Mesothelial cell of epicardium (in vitro differentiated cells): ENCODE measurements around the gene IL17REL. TPM values are rescaled to one million over a fixed set of nuclear protein-coding genes. Genes with fewer than 3 reads are reported as not detected.

Experiments used
- DNase-seq, 2 experiments: peaks; one replicate each; pipeline ENCODE4 v3.0.0; 2021; ENCODE audit warnings: low spot score in 2 of 2; ENCODE audit not compliant: unreplicated experiment in 2 of 2
- H3K27ac Mint-ChIP-seq: 2 replicates; pipeline ENCODE4 v1.8.0; 2021; ENCODE audit warnings: mixed read lengths
- H3K27me3 Mint-ChIP-seq: 2 replicates; pipeline ENCODE4 v1.8.0; 2021; ENCODE audit warnings: low read depth, mixed read lengths
- H3K36me3 Mint-ChIP-seq: 2 replicates; pipeline ENCODE4 v1.8.0; 2021; ENCODE audit warnings: mixed read lengths
- H3K4me1 Mint-ChIP-seq: 2 replicates; pipeline ENCODE4 v1.8.0; 2021; ENCODE audit warnings: mixed read lengths
- H3K4me3 Mint-ChIP-seq: 2 replicates; pipeline ENCODE4 v1.8.0; 2021; ENCODE audit warnings: mild to moderate bottlenecking, moderate library complexity, mixed read lengths
- H3K9me3 Mint-ChIP-seq: 2 replicates; pipeline ENCODE4 v1.8.0; 2021; ENCODE audit warnings: mixed read lengths
- CTCF ChIP-seq: fragments of 200-600 bp; sonication (generic); IDR thresholded peaks from one replicate; pipeline ENCODE4 v1.5.0; 2021; ENCODE audit warnings: antibody characterized with exemption; ENCODE audit not compliant: unreplicated experiment
- total RNA-seq: library from RNA; stranded (reverse); gene quantifications from 3 replicates; pipeline ENCODE4 v1.2.1, GENCODE V29; 2021

IL17REL gene
- total RNA-seq, 1 donor from 2014 or later = 0.31 TPM

GRCh38 chr22:49955581-49956417, 56.8 kb downstream of the IL17REL start:
- no peak for DNase-seq
- Mint-ChIP-seq H3K27ac (peak overlapping the region; percentile 87), H3K4me1 (peaks cover 42% of the 10 kb centered on the region), H3K9me3 (no peaks in the 10 kb centered on the region), H3K4me3 (no peak overlapping the region), H3K27me3 (no peaks in the 10 kb centered on the region), H3K36me3 (no peaks in the 10 kb centered on the region)
- TF ChIP-seq CTCF = no peak

DNA sequence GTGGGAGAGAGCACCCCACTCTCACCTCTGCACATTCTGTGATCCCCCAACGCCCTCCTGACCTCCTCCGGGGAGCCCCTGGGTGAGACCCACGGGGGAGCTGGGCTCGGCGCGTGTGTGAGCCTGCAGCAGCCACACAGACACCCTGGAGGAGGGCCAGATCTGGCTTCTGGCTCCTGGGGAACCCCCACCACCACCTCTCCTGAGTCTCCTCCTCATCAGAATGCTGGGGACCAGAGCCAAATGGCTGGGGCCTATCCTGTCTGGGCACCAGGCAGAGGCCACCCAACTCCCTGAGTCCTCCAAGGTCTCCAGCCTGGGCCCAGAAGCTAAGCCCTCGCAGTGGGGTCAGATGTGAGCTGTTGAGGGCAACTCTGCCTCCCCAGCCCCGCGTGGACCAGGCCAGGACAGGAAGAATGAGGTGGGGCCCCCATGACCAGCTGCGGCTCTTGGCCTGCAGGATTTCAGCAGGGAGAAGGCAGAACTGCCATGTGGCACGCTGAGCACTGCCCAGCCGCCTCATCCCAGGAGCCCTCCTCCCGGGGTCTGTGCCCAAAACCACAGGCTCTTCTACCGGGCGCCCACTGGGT, 57.5 kb downstream of the IL17REL start:
- TF ChIP-seq CTCF = no peak
- Mint-ChIP-seq H3K4me3 (no peak overlapping the region), H3K4me1 (peaks cover 43% of the 10 kb centered on the region), H3K27ac (peak overlapping the region; percentile 87), H3K36me3 (no peaks in the 10 kb centered on the region), H3K9me3 (no peaks in the 10 kb centered on the region), H3K27me3 (no peaks in the 10 kb centered on the region)
- no peak for DNase-seq

GRCh38 chr22:49954354-49954753, 58.2 kb downstream of the IL17REL start:
- TF ChIP-seq CTCF = no peak
- no peaks in the 10 kb centered on the region for H3K36me3 Mint-ChIP-seq
- H3K27me3 Mint-ChIP-seq = no peaks in the 10 kb centered on the region
- H3K4me3 Mint-ChIP-seq = no peak overlapping the region
- H3K27ac Mint-ChIP-seq = peak overlapping the region; percentile 59
- DNase-seq = no peak
- no peaks in the 10 kb centered on the region for H3K9me3 Mint-ChIP-seq
- peaks cover 47% of the 10 kb centered on the region for H3K4me1 Mint-ChIP-seq

DNA sequence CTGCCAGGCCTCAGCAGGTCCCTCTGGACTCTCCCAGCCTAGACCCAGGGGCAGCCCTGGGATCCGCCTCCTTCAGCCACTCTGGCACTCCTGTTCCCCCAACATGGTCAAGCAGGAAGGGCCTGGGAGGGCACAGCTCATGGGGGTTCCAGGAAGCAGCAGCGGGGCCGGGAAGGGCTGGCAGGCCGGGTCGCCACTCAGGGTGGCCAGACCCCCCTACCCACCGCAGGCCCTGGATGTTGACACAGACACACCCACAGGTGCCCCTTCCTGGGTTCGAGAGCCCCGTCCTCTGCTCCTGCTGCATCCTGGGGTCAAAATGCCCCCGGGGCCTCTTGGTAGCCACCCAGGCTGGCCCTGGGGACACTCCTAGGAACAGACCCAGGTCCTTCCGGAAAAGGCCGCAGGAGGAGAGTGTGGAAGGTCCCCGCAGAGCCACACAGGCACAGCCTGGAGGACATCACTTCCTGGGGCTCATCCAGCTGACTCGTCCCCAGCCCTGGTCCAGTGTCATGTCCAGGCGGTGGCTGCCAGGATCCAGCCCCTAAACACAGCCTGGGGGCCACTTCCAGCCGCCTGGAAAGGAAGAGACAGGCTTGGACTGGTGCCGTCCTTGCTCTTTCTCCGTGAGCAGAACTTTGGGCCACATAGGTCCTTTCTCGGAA, 58.8 kb downstream of the IL17REL start:
- H3K4me3 Mint-ChIP-seq = no peak overlapping the region
- no peaks in the 10 kb centered on the region for H3K36me3 Mint-ChIP-seq
- no peaks in the 10 kb centered on the region for H3K9me3 Mint-ChIP-seq
- H3K27ac Mint-ChIP-seq = peak overlapping the region; percentile 99
- TF ChIP-seq CTCF = no peak
- peaks cover 43% of the 10 kb centered on the region for H3K4me1 Mint-ChIP-seq
- H3K27me3 Mint-ChIP-seq = no peaks in the 10 kb centered on the region
- no peak for DNase-seq

DNA sequence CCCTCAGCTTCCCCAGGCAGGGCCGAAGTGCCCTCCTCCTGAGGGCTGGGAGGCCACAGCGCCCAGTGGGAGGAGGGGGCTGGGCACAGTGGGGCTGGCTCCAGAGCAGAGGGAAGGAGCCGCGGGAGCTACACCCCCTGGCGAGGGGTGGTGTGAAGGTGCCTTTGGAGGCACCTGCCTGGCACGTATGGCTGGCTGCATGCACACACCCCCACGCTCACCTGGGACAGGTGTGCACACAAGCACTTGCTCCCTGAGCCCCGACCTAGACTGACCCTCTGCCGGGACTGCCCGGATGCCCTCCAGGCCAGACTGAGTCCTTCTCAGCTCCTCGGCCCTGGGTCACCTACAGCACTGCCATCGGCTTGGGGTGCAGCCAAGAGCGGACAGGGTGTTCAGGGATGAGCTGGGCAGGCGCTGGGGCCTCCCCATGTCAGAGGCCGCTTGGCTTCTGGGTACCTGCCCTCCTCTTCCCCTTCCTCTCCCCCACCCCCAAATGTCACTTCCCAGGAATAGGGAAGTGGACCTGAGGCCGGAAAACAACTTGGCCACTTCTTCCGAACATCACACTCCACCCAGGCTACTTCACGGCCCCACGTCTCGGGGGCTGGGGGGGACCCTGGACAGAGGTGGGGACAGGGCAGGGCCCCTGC, 59.4 kb downstream of the IL17REL start:
- TF ChIP-seq CTCF = no peak
- no peak for DNase-seq
- peaks cover 46% of the 10 kb centered on the region for H3K4me1 Mint-ChIP-seq
- no peak overlapping the region for H3K4me3 Mint-ChIP-seq
- no peaks in the 10 kb centered on the region for H3K9me3 Mint-ChIP-seq
- H3K36me3 Mint-ChIP-seq = no peaks in the 10 kb centered on the region
- peak overlapping the region; percentile 99 for H3K27ac Mint-ChIP-seq
- H3K27me3 Mint-ChIP-seq = no peaks in the 10 kb centered on the region
